Hepatocyte (in vitro differentiated cells): ENCODE data around the gene AXIN1. TPM values are rescaled to one million over a fixed set of nuclear protein-coding genes. Genes with fewer than 3 reads are reported as not detected.
A peak's percentile ranks its signal among the peaks of the same experiment; 100 is the strongest.

ENCODE experiments used
- DNase-seq: peaks from one replicate; pipeline ENCODE4 v3.0.0-alpha.2; 2016; ENCODE audit warnings: low spot score
- H2AFZ ChIP-seq: fragments of 200-600 bp; sonication (generic); 2 replicates; pipeline ENCODE4 v1.6.0; 2016; ENCODE audit warnings: antibody characterized with exemption, mild to moderate bottlenecking
- H3K27ac ChIP-seq: fragments of 200-600 bp; sonication (generic); 2 replicates; pipeline ENCODE4 v1.5.1; 2016; ENCODE audit warnings: mild to moderate bottlenecking
- H3K27me3 ChIP-seq: fragments of 200-600 bp; sonication (generic); 2 replicates; pipeline ENCODE4 v1.6.1; 2016
- H3K36me3 ChIP-seq: fragments of 200-600 bp; sonication (generic); replicated peaks from 2 replicates; pipeline ENCODE4 v1.5.1; 2016; ENCODE audit warnings: low read depth; ENCODE audit not compliant: insufficient read depth
- H3K4me1 ChIP-seq: fragments of 200-600 bp; sonication (generic); 2 replicates; pipeline ENCODE4 v1.5.1; 2016; ENCODE audit warnings: mild to moderate bottlenecking, moderate library complexity; ENCODE audit not compliant: insufficient read depth
- H3K4me2 ChIP-seq: fragments of 200-600 bp; sonication (generic); 2 replicates; pipeline ENCODE4 v1.6.0; 2016
- H3K4me3 ChIP-seq: fragments of 200-600 bp; sonication (generic); 2 replicates; pipeline ENCODE4 v1.5.1; 2016; ENCODE audit warnings: mild to moderate bottlenecking
- H3K79me2 ChIP-seq: fragments of 200-600 bp; sonication (generic); 2 replicates; pipeline ENCODE4 v1.6.0; 2017; ENCODE audit warnings: mild to moderate bottlenecking
- H3K9me2 ChIP-seq: fragments of 200-600 bp; sonication (generic); replicated peaks from 2 replicates; pipeline ENCODE4 v1.6.0; 2017; ENCODE audit warnings: mild to moderate bottlenecking; ENCODE audit not compliant: insufficient read depth
- H3K9me3 ChIP-seq: fragments of 200-600 bp; sonication (generic); 2 replicates; pipeline ENCODE4 v1.5.1; 2016; ENCODE audit warnings: low read depth, mild to moderate bottlenecking
- H4K20me1 ChIP-seq: fragments of 200-600 bp; sonication (generic); 2 replicates; pipeline ENCODE4 v1.6.0; 2016; ENCODE audit warnings: mild to moderate bottlenecking; ENCODE audit not compliant: insufficient read depth, poor library complexity, severe bottlenecking
- EZH2 ChIP-seq: fragments of 200-600 bp; sonication (generic); IDR thresholded peaks from 2 replicates; pipeline ENCODE4 v1.6.1; 2016; ENCODE audit warnings: antibody characterized with exemption, mild to moderate bottlenecking, borderline replicate concordance
- EZH2phosphoT487 ChIP-seq: fragments of 200-600 bp; sonication (generic); IDR thresholded peaks from one replicate; pipeline ENCODE4 v1.6.1; 2018; ENCODE audit warnings: antibody characterized with exemption, mild to moderate bottlenecking, low read depth, moderate library complexity; ENCODE audit not compliant: unreplicated experiment, severe bottlenecking
- WGBS: methylation state at CpG from one replicate; pipeline ENCODE4 v1.1.6; 2016; ENCODE audit warnings: low lambda C conversion rate; ENCODE audit errors: missing lambda C conversion rate; 5-methylcytosine and 5-hydroxymethylcytosine counted together
- polyA plus RNA-seq: library from polyadenylated mRNA; unstranded; fragments of >200 nt; fragmentation: Nextera tagmentation; extraction: Ambion mirVana; gene quantifications from 2 replicates; pipeline ENCODE4 v1.2.1, GENCODE V29; 2016
- total RNA-seq: library from RNA; depleted of rRNA; stranded (reverse); fragments of >200 nt; gene quantifications from 2 replicates; pipeline ENCODE4 v1.2.3, GENCODE V29; 2014
- TF ChIP-seq, protein P1 (sequence below): fragments of 200-600 bp; sonication (generic); IDR thresholded peaks from 2 replicates; pipeline ENCODE4 v1.5.1; 2016; ENCODE audit warnings: antibody characterized with exemption, mild to moderate bottlenecking; ENCODE audit not compliant: poor library complexity

The AXIN1 gene
- total and polyA plus RNA-seq, 2 experiments from 2014 or later, result 16.1 to 27.2 TPM

GRCh38 chr16:254461-254860 lies 98.1 kb downstream of the AXIN1 start:
- no peaks in the 10 kb centered on the region for H3K36me3 ChIP-seq
- H3K4me1 ChIP-seq, result peaks cover 15% of the 10 kb centered on the region
- H3K9me3 ChIP-seq, result no peaks in the 10 kb centered on the region
- WGBS, result over 99% methylated on average over 24 of the region's 25 CpGs
- H3K9me2 ChIP-seq, result no peaks in the 10 kb centered on the region
- H4K20me1 ChIP-seq, result no peaks in the 10 kb centered on the region
- H3K27me3 ChIP-seq, result no peaks in the 10 kb centered on the region
- no peak overlapping the region for H2AFZ ChIP-seq
- H3K4me3 ChIP-seq, result no peak overlapping the region
- no peak for DNase-seq
- no peak overlapping the region for H3K4me2 ChIP-seq
- peaks cover 8% of the 10 kb centered on the region for H3K79me2 ChIP-seq
- TF ChIP-seq, protein P1, sequence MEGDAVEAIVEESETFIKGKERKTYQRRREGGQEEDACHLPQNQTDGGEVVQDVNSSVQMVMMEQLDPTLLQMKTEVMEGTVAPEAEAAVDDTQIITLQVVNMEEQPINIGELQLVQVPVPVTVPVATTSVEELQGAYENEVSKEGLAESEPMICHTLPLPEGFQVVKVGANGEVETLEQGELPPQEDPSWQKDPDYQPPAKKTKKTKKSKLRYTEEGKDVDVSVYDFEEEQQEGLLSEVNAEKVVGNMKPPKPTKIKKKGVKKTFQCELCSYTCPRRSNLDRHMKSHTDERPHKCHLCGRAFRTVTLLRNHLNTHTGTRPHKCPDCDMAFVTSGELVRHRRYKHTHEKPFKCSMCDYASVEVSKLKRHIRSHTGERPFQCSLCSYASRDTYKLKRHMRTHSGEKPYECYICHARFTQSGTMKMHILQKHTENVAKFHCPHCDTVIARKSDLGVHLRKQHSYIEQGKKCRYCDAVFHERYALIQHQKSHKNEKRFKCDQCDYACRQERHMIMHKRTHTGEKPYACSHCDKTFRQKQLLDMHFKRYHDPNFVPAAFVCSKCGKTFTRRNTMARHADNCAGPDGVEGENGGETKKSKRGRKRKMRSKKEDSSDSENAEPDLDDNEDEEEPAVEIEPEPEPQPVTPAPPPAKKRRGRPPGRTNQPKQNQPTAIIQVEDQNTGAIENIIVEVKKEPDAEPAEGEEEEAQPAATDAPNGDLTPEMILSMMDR, result no peak
- TF ChIP-seq EZH2phosphoT487 (no peak), EZH2 (no peak)
- H3K27ac ChIP-seq, result no peak overlapping the region

DNA sequence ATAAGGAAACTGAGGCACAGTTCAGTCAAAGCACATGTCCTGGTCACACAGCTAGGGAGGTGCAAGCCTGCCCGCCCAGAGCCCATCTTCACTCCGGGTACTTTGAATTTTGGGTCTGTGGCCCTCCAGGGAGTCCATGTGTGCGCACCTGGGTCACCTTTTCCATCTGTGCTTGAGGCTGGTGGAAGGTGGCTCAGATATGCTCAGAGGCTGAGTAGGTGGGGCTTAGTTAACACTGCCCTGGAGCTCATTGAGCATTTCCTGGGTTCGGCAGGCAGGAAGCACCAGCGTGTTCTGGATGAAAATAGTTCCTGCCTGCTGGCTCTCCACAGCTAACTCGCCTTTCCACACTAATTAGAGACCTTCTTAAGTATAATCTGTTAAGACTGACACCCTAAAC lies 98.7 kb downstream of the AXIN1 start:
- peaks cover 13% of the 10 kb centered on the region for H3K79me2 ChIP-seq
- TF ChIP-seq EZH2 (no peak), EZH2phosphoT487 (no peak)
- TF ChIP-seq, protein P1, result no peak
- no peaks in the 10 kb centered on the region for H3K9me3 ChIP-seq
- H3K4me1 ChIP-seq, result peaks cover 15% of the 10 kb centered on the region
- H2AFZ ChIP-seq, result no peak overlapping the region
- no peak overlapping the region for H3K4me2 ChIP-seq
- no peaks in the 10 kb centered on the region for H3K36me3 ChIP-seq
- H3K27me3 ChIP-seq, result no peaks in the 10 kb centered on the region
- 96% methylated on average over 6 of the region's 6 CpGs for WGBS
- no peak overlapping the region for H3K27ac ChIP-seq
- H4K20me1 ChIP-seq, result no peaks in the 10 kb centered on the region
- no peaks in the 10 kb centered on the region for H3K9me2 ChIP-seq
- H3K4me3 ChIP-seq, result no peak overlapping the region
- DNase-seq, result no peak

DNA sequence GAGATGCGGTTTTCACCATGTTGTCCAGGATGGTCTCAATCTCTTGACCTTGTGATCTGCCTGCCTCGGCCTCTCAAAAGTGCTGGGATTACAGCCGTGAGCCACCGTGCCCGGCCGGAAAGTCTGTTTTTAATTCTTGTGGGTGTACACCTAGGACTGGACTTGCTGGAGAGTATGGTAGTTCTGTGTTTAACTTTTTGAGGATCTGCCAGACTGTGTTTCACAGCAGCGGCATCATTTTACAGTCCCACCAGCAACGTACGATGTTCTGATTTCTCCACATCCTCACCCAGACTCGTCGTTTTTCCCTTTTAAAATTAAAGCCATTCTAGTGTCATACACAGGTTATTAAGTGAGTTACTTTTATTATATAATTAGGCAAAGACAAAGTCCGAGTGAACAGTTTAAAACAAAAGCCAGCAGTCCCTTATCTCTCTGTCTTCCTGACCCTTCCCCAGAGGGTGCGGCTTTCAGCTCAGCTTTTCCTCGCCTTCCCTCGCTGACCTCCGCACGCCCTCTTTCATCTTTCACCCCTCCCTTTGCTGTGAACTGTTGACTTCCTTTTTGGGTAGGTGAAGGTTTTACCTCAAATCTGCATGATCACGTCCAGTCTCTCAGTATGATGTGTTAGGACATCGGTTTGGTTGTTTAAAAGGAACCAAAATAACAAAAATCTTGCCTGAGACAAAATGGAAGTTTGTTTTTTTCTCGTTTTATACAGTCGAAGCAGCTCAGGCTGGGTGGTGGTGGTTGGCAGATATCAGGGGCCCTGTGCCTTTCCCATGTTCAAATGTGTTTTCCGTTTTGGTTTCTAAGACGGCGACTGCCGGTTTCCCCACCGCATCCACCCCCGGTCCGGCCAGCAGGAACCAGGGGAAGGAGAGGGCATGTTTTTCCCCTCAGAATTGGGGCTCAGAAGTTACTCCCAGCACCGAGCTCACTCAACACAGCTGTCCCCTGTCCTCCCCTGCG lies 99.9 kb downstream of the AXIN1 start:
- Histone ChIP-seq H3K4me3 (no peak overlapping the region), H3K4me2 (peak overlapping the region; percentile 52), H3K79me2 (peaks cover 17% of the 10 kb centered on the region), H3K27me3 (no peaks in the 10 kb centered on the region), H3K9me2 (no peaks in the 10 kb centered on the region), H3K4me1 (peaks cover 15% of the 10 kb centered on the region), H3K9me3 (no peaks in the 10 kb centered on the region), H3K36me3 (no peaks in the 10 kb centered on the region), H4K20me1 (no peaks in the 10 kb centered on the region), H3K27ac (peak overlapping the region; percentile 54), H2AFZ (no peak overlapping the region)
- WGBS, result 51% methylated on average over 30 of the region's 30 CpGs
- peak; percentile 46 for DNase-seq
- TF ChIP-seq EZH2phosphoT487 (no peak), EZH2 (no peak)
- TF ChIP-seq, protein P1, result no peak
